GM21786 (cell line): ENCODE measurements around the gene RPL21.

Experiments
- ATAC-seq: cut with Tn5 transposase; IDR thresholded peaks from one replicate; pipeline ENCODE4 v1.9.1; 2021; ENCODE audit not compliant: unreplicated experiment

The RPL21 gene

GRCh38 chr13:27257648-27258253 is 6.4 kb downstream of the RPL21 start:
- no peak for ATAC-seq

DNA sequence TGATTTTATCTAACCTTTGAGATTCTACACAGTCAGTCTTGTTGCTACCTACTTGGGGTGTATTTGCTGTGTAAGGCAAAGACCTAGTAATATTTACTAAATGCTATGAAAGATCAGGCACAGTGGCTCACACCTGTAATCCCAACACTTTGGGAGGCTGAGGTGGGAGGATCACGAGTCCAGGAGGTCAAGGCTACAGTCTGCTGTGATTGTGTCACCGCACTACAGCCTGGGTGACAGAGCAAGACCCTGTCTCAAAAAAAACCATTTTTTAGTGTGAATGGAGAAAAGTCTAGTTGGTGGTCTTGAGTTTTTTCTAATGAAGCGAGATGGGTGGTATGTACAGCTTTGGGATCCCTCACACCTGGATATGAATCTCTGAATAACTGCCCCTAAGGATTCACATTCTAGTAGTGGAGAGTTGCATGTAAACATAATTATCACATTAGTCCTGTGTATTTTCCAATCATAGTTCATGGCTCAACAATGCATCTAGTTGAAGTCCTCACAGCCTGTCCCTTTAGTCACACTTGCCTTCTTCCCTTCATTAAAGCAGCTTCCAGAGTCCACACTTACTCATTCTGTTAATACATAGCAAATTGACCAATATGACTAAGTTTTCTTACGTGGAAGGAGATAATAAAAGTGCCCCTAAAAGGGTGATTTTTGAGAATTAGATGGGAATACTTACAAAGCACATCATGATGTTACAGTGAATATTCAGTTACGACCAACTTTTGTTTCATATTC is 7.5 kb downstream of the RPL21 start:
- ATAC-seq = no peak

DNA sequence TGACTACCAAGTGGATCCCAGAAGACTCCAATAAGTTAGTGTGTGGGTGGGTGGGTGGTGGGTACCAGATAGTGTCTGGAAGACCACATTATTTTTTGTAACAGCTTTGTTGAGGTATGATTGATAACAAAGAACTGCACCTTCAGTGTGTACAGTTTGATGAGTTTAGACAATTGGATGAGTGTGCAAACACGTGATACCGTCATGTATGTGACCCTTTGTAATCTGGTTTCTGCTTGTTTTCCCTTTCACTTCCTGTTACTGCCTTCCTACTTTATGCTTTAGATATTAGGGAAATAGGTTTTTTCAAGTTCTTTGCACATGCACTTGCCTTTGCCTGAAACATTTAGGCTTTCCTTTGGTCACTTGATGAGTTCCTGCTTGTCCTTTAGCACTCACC is 8.5 kb downstream of the RPL21 start:
- ATAC-seq = no peak

GRCh38 chr13:27261396-27261795 is 10.0 kb downstream of the RPL21 start:
- ATAC-seq = no peak

DNA sequence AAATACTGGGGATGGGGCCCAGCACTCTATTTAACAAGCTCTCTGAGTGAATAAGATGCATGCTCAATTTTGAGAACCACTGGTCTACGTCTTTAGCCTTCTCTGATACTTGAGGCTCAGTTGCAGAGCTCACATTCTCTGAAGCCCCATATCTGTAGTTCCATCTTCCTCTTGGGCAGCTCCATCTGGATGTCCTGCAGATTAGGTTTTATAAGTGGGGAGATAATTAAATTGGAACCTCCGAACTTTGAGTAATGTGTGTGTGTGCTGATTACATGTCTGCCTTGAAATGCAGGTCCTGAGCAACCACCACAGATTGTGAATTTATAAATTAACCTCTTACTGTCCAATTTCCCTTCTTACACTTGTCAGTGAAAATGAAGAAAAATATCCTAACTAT is 12.1 kb downstream of the RPL21 start:
- ATAC-seq = no peak

DNA sequence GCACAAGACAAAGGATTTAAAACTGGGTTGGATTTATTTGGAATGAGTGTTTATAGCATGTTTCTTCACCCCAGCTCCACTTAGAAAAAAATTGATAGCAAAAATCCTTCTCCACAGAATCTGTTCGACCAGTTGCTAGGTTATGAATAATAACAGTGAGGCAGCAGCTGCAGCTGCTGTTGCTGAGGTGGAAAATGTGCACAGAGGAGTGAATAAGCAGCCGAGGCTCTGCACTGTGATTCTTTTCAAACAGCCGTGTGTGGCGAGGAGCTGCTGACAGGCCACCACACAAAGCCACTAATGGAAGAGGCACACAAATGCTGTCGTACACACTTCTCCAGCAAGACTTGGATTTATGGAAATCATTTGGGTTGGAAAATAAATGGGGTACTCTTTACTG is 12.8 kb downstream of the RPL21 start:
- no peak for ATAC-seq

- ATAC-seq = no peak
These were observed 13.3 kb downstream of the RPL21 start for GRCh38 chr13:27264648-27265047.

GRCh38 chr13:27266917-27267316 is 15.6 kb downstream of the RPL21 start:
- no peak for ATAC-seq

GRCh38 chr13:27267596-27267995 is 16.2 kb downstream of the RPL21 start:
- ATAC-seq = no peak

DNA sequence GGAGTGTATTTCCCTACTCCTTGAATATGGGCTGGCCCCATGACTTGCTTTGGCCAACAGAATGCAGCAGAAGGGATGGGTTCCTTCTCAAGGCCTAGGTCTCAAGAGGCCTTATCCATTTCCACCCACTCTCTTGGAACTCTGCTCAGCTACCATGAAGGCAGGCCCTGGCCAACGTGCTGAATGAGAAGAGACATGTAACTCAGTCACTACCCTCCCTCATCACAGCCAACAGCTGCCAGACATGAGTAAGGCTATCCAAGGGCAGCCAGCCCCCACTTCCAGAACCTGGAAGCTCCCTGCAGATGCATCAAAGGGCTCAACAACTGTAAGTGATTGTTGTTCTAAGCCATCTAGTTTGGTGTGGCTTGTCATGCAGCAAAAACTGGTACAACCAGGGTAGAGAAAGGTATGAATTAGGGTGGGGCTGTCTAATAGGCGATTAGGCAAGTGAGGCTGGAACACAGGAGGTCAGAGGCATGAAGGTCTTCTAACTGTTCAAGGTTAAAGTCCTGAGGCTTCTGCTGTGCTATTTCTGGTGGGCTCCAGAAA is 17.8 kb downstream of the RPL21 start:
- ATAC-seq = no peak

DNA sequence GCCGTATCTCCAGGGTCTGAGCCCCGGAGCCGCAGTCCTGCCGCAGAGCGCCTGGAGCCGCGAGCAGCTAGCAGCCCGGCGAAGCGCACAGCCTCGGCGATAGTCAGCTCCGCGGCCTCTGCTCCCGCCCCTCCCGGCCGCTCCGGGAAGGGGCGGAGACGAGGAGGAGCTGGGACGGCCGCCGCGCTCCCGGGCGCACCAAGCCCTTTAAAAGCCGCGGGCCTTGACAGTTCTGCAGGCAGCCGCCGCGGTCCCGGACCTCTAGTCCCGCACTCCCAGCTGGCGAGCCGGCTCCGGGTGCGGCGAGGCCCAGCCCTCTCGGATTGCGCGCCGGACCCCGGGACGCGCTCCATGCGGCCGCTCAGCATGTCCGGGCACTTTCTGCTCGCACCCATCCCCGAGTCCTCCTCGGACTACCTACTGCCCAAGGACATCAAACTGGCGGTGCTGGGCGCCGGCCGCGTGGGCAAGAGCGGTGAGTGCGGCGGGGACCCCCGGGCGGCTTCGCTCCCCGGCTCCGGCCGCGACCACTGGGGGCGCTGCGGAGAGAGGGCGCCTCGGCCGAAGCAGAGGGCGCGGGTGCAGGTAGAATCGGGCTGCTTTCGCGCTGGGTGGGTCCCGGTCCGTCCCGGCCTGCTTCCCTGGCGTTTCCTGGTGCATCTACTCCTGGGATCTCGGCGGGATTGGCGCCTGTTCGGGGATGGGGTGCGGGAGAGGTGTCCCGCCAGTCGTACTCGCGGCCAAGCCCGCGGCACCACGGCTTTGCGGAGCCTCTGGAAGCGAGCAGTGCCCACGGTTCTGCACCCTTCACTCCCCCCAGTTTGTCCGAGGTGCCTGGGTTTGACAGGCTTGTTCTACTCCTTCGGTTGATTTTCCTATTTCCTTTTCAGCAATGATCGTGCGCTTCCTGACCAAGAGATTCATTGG is 19.5 kb downstream of the RPL21 start, which contains the start of gene RASL11A:
RASL11A (plus strand) TSS at position 237 of the 927 bp plus-strand sequence; CDS start at position 352, 115 bp downstream.
- peak; percentile 83 for ATAC-seq

GRCh38 chr13:27271570-27272096 is 20.3 kb downstream of the RPL21 start:
- ATAC-seq = no peak

DNA sequence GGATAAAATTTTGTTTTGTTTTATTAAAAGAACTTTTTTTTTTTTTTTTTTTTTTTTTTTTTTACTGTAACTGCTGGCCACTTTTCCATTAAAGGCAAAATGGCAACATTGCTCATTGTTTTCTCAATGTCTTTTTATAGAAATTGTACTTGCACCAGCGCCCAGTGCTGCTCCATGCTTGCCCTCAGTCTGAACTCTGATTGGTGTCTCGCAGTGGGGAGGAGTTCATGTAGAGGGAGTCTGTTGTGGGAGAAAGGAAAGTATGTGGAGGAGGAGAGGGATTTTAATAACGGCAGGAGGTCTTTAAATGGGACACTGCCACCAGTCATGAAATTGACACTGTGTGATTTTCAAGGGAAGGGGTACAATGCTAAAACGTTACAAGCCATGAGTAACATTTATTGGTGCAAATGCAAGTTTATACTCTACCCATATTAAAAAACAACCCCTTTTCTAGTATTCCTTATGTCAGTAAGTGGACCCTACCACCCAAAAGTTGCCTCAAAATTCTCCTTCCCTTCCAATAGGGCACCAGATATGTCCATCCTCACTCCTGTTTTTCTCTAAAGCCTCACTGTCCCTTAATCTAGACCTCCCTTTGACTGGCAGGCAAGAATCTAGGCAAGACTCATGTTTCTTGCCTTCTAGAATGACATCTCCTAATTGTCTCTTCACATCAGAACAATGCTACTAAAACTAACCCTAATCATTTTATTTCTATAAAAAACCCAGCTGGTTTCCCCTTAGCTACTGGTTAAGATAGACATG is 22.5 kb downstream of the RPL21 start:
- no peak for ATAC-seq

DNA sequence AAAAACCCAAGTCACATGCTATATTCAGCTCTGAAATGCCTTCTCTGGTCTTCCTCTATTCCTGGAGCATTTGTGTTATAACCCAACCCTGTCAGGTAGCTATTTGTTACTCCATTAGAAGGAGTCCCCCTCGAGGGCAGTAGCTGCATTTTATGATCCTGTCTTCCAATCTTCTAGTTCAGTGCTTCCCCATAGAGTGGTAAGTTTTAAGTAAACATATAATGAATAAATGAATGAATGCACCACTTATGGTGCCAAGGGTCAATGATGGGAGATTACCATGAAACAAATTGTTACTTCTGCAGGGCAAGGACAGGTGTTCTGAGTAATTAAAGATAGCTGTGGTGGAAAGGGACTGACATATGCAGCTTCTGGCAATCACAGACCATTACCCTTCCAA is 23.3 kb downstream of the RPL21 start:
- no peak for ATAC-seq

- no peak for ATAC-seq
These were observed 24.8 kb downstream of the RPL21 start for GRCh38 chr13:27276188-27276587.

DNA sequence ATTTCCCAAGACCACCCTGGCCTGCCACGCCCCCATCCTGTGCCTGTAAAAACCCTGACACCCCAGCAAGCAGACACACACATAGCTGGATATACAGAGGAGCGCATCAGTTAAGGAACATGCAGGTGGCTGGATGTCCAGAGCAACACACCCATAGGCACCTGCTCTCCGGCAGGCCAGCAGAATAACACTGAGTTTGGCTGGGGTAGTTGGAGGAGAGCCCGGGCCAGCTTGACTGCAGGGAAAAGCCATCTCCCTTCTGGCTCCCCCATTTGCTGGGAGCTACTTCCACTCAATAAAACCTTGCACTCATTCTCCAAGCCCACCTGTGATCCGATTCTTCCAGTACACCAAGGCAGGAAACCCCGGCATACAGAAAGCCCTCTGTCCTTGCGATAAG is 28.1 kb downstream of the RPL21 start:
- no peak for ATAC-seq

DNA sequence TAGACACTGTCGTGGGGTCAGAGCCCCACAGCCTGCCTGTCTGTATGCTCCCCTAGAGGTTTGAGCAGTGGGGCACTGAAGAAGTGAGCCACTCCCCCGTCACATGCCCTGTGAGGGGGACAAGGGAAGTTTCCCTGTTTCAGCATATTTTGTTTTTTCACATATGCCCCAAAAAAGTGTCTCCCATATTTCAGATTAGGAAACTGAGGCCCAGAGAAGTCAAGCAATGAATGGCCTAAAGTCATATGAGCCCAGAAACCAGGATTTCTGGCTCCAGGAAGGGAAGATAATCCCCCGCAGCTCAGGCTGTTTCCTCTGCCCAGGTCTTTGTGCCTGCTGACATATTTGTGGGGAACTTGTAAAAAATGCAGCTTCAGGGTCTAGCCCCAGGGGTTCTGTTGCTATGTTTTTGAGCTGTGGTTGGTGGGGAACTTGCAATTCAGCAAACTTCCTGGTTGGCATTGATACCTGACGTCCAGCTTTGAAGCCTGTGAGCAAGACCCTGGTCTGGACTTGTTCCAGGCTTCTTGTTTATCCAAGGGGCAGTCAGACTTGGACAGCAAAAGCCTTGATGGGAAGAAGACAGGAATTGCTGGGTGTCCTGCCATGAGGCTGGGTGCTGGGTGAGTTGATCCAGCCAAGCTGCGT is 28.8 kb downstream of the RPL21 start:
- ATAC-seq = no peak

DNA sequence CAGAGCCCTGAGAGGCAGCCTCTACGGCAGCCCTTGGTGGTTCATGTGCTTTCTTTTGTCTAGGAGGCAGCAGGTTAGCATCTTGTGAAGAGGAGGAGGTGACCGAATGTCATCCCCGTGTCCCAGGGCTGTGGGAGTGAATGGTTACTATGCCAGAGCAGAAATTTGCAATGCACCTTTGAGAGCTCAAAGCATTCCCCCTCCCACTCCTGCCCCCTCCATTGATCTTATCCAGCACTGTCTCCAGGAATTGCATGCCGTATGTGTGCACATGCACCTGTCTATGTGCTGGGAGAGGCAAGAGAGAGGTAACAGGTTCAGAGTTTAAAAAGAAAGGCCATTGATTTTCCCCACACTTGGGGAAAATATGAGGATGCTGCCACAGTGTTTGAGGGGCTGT is 29.5 kb downstream of the RPL21 start:
- no peak for ATAC-seq

DNA sequence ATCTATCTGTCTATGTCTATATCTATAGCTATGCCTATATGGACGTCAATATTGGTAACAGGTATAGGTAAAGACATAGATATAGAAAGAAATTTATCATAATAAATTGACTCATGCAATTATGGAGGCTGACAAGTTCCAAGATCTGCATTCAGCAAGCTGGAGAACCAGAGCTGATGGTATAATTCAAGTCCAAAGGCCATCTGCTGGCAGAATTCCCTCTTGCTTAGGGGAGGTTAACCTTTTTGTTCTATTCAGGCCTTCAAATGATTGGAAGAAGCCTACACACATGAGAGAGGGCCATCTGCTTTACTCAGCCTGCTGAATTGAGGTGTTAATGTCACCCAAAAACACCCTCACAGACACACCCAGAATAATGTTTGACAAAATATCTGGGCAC is 30.1 kb downstream of the RPL21 start:
- no peak for ATAC-seq
